Stimulated activated CD8-positive, alpha-beta memory T cell treated with anti-CD3 and anti-CD28 coated beads, Interleukin-4, amount 100 ng/mL, for 4 hours (primary cell): ENCODE results near the gene AURKAIP1.
A peak's percentile ranks its signal among the peaks of the same experiment; 100 is the strongest.

Source experiments
- DNase-seq, 2 donors: peaks; one replicate each; pipeline ENCODE4 v3.0.0-alpha.2; 2020; ENCODE audit warnings: low read depth in 2 of 2, low spot score in 1 of 2

AURKAIP1 gene

DNA sequence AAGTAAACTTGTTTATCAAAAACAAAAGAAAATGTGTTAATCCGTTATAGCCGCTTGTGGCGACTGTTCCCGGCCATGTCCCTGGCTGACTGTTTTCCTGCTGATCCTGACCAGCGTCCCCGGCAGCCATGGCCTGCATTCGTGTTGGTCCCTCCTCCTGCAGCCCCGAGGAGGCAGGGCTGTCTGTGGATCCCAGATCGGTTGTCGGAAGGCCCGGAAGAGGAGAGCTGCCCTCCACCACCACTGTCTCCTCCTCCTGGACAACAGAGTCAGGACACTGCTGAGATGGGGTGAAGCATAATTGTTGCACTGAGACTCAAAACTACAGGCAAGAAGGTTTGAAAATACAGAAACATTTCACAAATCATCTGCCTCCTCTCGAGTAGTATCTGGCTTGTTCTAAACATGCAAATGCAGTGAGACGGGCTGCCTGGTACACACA lies 13.0 kb downstream of the AURKAIP1 start:
- no peak for DNase-seq

DNA sequence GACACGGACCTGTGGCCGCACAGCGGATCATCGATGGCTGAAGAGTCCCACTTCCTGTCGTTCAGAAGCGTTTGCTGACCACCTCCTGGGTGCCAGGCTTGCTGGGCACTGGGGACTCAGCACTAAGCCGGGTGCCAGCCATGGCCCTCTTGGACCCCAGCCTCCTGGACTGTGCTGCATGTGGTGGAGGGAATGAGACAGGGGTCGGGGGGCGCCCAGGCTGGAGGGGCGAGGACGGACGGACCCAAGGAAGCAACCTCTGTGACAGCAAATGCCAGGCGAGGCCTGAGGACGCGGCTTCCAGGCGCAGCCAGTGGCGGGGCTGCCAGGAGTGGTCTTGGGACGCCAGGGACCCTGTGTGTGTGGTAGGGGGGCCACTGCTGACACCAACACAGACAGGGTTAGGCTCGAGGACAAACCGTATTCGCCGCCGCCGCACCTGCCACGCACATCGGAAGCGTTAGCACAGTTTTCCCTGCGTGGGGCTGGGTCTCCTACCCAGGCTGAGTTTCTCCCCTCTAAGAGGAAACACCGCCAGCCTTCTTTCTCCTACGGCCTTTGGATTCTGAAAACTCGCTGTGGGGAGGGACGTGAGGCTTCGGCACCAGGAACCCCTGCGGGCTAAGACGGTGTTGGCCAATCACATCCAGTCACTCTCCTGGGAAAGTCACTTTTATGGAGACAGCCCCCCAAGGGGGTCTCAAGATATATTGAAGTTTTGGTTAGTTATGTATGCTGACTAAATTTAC lies 13.6 kb downstream of the AURKAIP1 start:
- no peak for DNase-seq

DNA sequence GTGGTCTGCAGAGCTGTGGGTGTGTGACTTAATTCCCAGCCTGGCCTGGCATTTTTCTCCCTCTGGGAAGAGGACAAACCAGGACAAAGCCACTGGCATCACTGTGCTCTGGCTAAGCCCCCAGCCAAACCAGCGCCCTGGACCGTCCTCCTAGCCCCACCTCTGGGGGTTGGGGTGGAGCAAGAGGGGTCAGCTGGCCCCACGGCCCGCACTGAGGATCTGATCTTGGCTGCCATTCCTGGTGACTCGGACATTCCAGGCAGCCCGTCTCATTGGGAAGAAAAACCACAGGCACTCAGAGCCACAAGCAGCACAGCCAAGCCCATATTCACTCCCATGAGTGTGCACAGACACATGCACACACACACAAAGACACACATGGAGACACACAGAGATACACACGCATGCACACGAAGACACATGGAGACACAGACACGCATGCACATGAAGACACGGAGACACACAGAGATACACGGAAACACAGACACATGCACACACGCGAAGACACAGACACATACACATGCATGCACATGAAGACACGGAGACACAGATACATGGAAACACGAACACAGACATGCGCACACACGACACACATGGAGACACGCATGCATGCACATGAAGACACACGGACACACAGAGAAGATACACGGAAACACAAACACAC lies 14.4 kb downstream of the AURKAIP1 start:
- no peak for DNase-seq

DNA sequence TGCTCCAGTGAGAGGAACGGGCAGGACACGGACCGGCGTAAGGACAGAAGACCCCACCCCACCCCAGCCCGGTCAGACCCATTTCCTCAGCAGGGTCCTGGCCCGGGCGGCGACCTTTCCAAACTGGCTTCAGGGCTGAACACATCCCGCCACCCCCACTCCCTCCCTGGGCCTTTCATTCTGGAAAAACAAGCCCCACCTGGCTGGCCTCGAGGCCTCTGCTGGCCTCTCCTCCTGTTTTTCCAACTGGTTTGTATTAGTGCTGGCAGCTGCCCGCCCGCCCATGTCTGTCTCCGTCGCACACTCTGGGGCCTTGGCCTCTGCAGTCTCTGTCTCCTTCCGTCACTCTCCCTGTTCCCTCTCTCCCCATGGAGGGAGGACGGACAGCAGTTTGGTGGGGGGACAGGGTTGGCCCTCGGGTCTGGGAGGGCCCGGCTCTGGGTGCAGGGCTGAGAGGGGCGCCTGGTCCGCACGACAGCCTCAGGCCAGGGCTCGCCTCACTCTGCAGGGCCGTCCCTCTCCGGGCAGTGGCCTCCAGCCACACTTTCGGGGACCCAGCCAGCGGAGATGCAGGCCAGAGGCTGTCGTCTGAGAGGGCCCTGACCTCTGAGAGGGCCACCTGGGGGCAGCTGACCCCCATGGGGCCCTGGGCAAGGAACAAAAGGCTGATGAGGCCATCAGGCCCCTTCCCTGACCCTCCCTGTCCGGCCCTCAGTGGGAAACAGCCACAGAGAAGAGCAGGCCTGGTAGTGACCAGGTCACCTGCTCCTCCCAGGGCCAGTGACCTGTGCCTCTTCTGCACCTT lies 15.1 kb downstream of the AURKAIP1 start:
- DNase-seq = no peak

DNA sequence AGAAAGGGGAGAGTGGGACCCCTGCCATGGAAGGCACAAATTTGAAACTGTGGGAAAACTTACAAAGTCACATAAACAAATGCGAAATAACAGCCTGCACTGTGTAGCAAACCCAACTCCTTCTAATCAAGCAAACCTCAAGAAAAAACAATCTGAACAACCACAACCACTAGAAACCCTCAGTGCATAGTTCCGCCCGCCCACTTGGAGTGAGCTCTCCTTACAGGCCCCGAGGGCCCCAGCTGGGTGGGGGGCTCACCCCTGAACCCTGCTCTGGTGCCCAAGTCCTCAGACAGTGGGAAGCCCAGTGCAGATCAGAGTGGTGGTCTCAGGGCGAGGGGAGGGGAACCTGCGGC lies 15.7 kb downstream of the AURKAIP1 start:
- no peak for DNase-seq

DNA sequence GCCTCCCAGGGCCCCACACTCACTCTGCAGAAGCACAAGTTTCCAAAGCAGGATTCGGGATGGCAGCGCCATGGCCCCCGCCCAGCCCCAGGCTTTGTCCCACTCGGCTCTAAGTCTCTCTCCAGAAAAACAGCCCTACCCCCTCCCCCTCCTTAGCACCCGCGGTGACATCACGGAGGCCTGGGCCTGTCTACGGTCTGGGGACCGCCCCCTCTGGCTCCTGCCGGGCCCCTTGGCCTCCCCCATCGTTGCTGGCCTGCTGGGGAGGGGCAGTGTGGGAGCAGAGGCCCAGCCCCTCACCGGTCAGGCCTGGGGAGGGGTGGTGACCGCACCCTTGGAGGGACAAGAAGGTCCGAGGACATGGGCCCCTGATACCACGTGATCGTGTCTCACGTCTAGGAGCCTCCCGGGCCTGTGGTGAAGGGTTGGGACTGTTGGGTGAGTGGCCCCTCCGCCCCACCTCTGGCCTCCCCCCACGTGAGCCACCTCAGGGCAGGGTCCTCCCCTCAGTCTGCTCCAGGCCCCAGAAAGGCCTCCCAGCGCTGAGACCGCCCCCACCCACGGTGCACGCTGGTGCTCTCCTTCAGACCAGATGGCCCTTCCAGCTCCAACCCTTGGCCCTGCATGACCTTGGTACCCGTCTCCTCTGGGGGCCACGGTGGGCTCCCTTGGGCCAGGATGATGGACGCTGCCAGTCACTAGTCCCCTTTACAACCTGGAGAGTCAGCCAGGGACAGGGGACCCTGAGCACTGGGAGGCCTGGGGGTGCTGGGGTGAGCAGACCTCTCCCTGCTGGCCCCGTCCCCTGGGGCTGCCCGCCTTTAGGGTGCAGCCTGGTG lies 16.4 kb downstream of the AURKAIP1 start, which contains the start of gene MXRA8:
Gene MXRA8 (minus strand): TSS at position 123 of the 839 bp plus-strand sequence. CDS start 51 bp downstream, at position 72.
- no peak for DNase-seq

DNA sequence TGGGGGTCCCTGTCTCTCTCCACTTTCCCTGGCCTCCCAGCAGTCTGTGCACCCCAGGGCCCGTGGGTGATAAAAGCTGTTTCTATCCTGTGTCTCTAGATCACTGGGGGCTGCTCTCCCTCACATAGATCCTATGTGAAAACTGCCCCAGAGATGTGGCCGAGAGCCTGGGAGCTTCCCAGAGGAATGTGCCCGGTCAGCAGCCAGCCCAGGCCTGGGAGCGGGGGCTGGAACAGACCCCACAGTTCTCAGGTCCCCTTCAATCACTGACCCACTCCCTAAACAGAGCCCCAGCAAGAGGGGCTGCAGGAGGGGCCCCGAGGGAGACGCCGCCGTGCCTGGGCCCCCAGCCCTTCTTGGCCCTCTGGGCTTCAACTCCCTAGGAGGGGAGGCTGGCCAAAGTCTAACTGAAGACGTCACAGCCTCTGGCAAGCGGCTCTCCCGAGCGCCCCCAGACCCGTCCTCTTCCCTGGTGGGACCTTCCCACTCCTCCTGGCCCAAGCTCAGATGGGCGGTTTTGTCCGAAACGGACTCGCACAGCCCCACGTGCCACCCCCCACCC lies 17.1 kb downstream of the AURKAIP1 start:
- DNase-seq = no peak

DNA sequence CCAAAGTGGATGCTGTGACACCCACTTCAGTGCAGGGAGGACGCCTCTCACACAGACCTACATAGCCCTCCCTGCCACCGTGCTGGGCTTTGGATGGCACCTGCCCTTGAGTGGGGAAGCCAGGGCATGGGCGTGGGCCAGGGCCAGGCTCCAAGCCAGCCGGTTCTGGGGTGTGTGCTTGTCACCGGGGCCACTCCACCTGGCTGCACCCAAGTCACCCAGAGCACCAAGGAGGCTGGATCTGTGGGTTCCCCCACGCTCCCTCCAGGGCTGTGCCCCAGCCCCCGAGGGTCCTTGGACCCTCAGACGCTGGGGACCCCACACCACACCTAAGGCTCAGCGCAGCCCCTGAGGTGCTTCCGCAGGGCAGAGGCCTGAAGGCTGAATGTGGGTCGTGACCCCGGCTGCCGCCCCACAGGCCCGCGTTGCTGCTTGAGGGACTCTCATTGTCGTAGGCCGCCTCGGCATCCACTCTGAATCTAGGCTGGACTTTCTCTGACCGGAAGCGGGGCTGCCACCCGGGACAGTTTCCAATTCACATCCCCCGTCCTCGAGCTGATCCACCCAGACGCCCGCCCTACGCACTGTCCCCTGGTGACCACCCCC lies 18.1 kb downstream of the AURKAIP1 start:
- DNase-seq = no peak

DNA sequence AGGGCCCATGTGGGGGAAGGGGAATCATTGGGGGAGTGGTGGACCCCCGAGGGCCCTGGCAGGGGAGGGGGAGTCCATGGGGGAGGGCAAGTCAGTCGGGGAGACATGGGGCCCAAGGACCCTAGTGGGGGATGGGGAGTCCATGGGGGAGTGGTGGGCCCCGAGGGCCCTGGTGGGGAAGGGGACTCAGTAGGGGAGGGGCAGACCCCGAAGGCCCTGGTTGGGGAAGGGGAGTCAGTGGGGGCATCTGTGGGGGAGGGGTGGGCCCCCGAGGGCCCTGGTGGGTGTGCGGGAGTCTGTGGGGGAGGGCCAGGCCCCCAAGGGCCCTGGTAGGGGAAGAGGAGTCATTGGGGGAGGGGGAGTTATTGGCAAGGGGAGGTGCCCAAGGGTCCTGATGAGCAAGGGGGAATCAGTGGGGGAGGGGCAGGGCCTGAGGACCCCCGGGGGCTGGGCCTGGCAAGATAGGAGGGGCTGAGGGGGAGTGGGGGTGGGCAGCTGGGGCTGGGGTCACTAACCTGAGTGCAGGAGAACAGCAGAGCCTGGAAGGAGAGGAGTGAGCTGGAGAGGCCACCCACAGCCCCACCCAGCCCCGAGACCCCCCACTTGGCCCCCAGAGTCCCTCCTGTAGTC lies 18.7 kb downstream of the AURKAIP1 start:
- DNase-seq = no peak

DNA sequence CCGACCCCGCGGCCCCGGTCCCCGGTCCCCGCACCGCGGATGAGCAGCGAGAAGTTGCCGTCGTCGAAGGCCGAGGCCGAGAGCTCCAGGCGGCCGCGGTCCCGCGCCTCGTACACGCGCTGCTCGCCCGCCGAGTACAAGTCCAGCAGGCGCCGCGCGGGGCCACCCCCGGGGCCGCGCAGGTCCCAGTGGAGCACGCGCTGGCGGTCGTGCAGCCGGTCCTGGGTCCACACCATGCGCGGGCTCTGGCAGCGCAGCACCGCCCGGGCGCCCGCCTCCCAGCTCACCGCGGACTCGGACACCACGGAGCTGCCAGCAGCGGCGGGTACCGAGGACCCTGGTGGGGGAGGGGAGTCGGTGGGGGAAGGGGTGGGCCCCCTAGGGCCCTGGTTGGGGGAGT lies 19.6 kb downstream of the AURKAIP1 start:
- no peak for DNase-seq

DNA sequence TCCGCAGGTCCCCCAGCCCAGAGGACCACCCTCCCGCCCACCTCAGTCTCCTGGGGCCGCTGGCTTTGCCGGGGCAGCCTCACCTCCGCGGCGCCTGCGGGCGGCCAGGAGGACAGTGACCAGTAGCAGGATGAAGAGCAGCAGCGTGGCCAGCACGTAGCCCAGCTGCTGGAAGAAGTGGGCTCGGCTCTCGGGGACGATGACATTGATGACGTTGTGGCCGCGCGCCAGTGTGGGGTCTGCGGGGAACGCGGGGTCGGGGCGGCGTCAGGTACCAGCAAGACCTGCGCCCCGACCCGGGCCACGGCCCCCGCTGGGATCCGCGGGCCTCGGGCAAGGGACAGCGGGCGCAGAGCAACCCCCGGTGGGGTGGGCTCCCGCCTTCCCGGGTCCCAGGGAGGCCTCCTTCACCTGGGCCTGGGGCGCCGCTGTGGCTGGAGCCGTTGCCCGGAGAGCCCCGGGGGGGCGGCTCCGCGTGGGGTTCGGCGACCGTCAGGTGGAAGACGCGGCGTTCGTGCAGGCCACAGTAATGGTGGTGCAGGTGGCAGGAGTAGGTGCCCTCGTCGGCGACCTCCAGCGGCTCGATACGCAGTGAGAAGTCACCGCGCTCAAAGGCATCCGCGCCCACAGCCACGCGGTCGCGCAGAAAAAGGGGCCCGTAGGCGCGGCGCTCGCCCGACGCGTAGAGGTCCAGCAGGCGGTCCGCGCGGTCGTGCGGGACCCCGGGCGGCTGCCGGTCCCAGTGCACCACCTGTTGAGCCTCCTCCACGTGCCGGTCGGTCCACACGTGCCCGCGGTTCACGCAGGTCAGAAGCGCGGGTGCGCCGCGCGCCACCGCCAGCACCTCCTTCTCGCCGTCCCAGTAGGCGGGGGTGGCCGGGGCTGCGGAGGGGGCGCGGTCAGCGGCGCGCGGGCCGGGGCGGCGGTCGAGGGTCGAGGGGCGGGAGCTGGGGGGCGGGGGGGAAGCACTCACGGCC lies 20.4 kb downstream of the AURKAIP1 start:
- DNase-seq = no peak

DNA sequence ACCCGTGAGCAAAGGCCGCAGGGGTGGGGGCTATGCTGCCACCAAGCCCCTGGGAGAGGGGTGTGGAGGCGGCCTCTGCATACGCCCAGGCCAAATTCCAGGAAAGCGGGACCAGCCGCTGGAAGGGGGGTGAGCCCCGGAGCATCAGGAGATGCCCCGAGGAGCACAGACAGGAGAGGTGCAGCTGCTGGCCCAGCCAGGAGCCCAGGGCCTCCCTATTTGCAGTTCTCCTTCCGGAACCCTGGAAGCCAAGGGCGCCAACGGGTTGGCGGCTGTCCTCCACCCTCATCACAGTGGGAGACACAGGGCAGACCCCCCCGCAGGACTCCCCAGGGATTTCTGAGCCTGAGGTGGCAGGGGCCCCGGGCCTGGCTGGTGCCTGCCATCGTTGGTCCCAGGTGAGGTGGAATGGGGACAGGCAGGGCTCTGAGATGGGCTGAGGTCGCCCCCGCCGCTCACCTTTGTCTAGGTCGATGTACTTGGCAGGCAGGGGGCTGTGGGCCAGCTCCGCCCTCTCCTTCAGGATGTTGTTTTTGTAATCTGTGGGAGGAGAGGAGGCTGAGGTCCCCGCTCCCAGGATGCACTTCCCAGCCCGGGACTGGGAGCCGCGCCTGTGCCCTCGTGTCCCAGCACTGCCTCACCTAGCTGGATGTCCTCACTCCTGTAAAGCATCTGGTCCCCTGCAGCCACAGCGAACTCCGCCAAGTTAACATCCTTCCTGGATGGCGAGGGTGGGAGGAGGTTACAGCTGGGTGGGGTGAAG lies 21.4 kb downstream of the AURKAIP1 start:
- DNase-seq = no peak

DNA sequence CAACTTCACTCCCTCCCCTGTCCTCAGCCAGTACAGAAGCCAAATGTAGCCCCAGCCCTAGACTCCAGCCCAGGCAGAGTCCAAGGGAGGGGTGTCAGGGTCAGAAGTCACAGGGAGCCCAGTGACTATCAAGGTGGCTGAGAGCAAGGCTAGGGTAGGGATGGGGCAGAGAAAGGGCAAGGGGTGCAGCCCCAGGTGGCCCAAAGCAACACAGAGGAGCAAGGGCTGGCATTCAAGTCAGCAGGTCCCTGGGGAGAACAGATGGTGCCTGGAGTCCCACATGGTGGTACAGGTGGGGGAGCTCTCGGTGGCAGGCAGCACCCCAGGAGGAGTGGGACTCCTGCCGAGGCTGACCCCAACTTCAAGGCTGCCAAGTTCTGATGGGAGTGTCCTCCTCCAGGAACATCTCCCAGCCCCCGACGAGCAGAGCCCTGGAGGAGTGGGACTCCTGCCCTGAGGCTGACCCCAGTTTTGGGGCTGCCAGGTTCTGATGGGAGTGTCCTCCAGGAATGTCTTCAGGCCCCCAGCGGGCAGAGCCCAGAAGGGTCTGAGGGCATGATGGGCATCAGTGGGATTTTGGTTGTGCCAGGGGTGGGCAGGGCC lies 22.1 kb downstream of the AURKAIP1 start:
- DNase-seq = no peak

DNA sequence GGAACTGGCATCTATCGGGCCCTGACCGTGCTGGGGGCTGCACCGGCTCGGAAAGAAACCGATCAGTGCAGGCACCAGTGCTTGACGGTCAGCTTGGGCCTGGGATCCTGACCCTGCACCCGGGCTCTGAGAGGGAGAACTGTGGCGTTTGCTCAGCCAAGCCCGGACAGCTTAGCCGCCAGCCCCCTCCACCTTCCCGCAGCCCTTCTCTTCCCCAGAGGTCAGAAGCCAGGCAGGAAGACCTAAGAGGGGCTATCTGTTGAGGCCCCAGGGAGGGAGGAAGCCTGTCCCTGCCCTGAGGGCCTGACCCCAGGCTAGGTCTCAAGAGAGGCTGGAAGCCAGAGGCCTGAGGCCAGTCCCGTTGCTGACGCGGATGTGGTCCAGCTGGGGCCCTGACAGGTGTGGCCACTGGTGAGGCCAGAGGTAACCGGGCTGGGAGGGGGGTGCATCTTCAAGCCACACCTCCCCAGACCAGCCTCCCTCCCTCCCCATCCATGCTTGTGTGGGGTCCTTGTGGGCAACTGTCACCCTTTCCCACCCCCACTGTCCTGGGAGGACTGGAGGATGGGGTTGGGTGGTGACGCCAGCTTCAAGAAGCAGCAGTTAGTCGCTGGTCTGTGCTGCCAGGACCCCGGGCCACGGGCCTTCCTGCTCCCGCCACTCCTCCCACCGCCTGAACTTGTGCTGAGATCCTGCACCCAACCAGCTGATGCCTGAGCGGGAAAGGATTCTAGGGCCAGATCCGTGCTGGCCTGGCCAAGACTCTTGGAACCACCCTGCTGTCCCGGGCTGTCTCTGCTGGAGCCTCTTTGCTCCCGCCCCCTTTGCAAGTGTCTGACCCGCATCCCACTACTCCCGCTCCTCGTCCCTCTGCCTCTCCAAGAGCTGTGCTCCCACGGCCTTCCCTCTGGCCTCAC lies 23.2 kb downstream of the AURKAIP1 start:
- DNase-seq = no peak

DNA sequence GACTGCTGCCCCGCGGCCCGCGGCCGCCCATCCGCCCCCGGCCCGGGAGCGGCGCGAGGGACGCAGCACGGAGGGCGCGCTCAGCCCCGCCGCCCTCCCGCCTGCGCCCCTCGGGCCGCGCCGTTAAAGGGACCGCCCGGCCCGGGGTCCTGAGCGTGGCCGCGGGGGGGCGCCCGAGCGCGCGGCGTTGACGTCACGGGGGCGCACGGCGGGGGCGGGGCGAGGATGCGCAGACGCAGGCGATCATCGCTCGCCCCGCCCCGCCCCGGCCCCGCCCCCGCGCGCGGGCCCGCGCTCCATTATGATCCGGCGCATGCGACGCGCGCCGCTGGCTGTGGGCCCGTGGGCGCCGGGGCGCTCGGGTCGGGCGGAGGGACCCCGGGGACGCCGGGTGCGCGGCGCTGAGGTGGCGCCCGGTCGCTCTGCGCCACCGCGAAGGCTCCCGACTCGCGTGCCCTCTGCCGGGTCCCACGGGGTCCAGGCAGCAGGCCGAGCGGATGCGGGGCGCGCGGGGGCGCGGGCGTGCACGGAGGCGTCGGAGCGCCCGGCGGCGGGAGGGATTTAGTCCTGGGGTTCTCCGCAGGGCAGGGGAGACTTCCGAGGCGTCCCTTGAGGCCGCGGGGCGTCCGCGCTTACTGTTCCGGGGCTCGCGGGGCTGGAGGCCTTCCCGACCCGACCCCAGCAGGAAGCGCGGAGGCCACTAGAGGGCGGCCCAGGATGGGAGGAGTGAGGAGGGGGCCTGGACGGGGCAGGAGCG lies 25.6 kb downstream of the AURKAIP1 start, which contains the start of gene DVL1:
Gene DVL1 (minus strand): TSS at position 163 of the 757 bp plus-strand sequence. CDS start 353 bp downstream, outside the sequence.
- DNase-seq = peak in 1 of 2 donors; percentile 30
